ENCODE measurements around the gene DOCK1.

- no peak for TF ChIP-seq CTCF (IDR thresholded peaks at IDR 0.05)
- no peak for TF ChIP-seq POLR2A (IDR thresholded peaks at IDR 0.05)
Observed at GRCh38 chr10:126977216-126977615, 72.0 kb downstream of the DOCK1 start.
